H9 (cell line): ENCODE data around the gene S100A16. TPM values are rescaled to one million over a fixed set of nuclear protein-coding genes. Genes with fewer than 3 reads are reported as not detected.

Experiments used
- DNase-seq: peaks from one replicate; pipeline ENCODE4 v3.0.0-alpha.2; 2017
- H2AFZ ChIP-seq: one replicate; pipeline ENCODE4 v1.6.1; 2013; ENCODE audit warnings: mild to moderate bottlenecking, low read length, control low read depth, moderate library complexity
- H2AK5ac ChIP-seq: 2 replicates; pipeline ENCODE4 v1.6.1; 2013; ENCODE audit warnings: low read length, control low read depth, mixed read lengths; ENCODE audit not compliant: insufficient read length
- H2BK120ac ChIP-seq: one replicate; pipeline ENCODE4 v1.6.1; 2013; ENCODE audit warnings: low read depth, mild to moderate bottlenecking, low read length, control low read depth, inconsistent platforms; ENCODE audit not compliant: poor library complexity, severe bottlenecking
- H2BK12ac ChIP-seq: 2 replicates; pipeline ENCODE4 v1.6.1; 2013; ENCODE audit warnings: low read length, control low read depth, mixed read lengths, low read depth; ENCODE audit not compliant: insufficient read length
- H2BK15ac ChIP-seq: 2 replicates; pipeline ENCODE4 v1.6.1; 2013; ENCODE audit warnings: low read depth, low read length, control low read depth
- H2BK20ac ChIP-seq: one replicate; pipeline ENCODE4 v1.6.1; 2013; ENCODE audit warnings: low read depth, mild to moderate bottlenecking, low read length, control low read depth, inconsistent platforms; ENCODE audit not compliant: poor library complexity, severe bottlenecking
- H2BK5ac ChIP-seq: 2 replicates; pipeline ENCODE4 v1.6.1; 2013; ENCODE audit warnings: low read length, control low read depth, mixed read lengths; ENCODE audit not compliant: insufficient read length
- H3K14ac ChIP-seq: 2 replicates; pipeline ENCODE4 v1.6.1; 2013; ENCODE audit warnings: low read length, control low read depth; ENCODE audit not compliant: insufficient read depth
- H3K18ac ChIP-seq: 2 replicates; pipeline ENCODE4 v1.6.1; 2013; ENCODE audit warnings: low read depth, mild to moderate bottlenecking, mixed read lengths, low read length, control low read depth; ENCODE audit not compliant: insufficient read length
- H3K23ac ChIP-seq: 2 replicates; pipeline ENCODE4 v1.6.1; 2013; ENCODE audit warnings: low read length, control low read depth, mixed read lengths, low read depth; ENCODE audit not compliant: insufficient read length
- H3K23me2 ChIP-seq: 2 replicates; pipeline ENCODE4 v1.6.1; 2013; ENCODE audit warnings: low read depth, mild to moderate bottlenecking, mixed read lengths, low read length, control low read depth; ENCODE audit not compliant: insufficient read length, poor library complexity, severe bottlenecking
- H3K27ac ChIP-seq: 2 replicates; pipeline ENCODE4 v1.5.1; 2013; ENCODE audit warnings: low read length, control low read depth, mixed read lengths, low read depth; ENCODE audit not compliant: insufficient read length
- H3K27me3 ChIP-seq: 2 replicates; pipeline ENCODE4 v1.6.1; 2013; ENCODE audit warnings: low read length, control low read depth, inconsistent platforms; ENCODE audit not compliant: insufficient read depth
- H3K4ac ChIP-seq: 2 replicates; pipeline ENCODE4 v1.6.1; 2013; ENCODE audit warnings: low read depth, mild to moderate bottlenecking, control low read depth, inconsistent platforms, low read length, moderate library complexity
- H3K4me1 ChIP-seq: 2 replicates; pipeline ENCODE4 v1.6.1; 2013; ENCODE audit warnings: low read length, control low read depth, inconsistent platforms; ENCODE audit not compliant: insufficient read depth
- H3K4me2 ChIP-seq: 2 replicates; pipeline ENCODE4 v1.6.1; 2013; ENCODE audit warnings: low read length, control low read depth, mixed read lengths; ENCODE audit not compliant: insufficient read length, insufficient read depth
- H3K56ac ChIP-seq: 2 replicates; pipeline ENCODE4 v1.6.1; 2013; ENCODE audit warnings: low read depth, mild to moderate bottlenecking, mixed read lengths, low read length, control low read depth; ENCODE audit not compliant: insufficient read length
- H3K79me1 ChIP-seq: 2 replicates; pipeline ENCODE4 v1.6.1; 2013; ENCODE audit warnings: low read depth, mild to moderate bottlenecking, moderate library complexity, low read length, control low read depth, inconsistent platforms; ENCODE audit not compliant: insufficient read depth, poor library complexity, severe bottlenecking
- H3K79me2 ChIP-seq: 2 replicates; pipeline ENCODE4 v1.6.1; 2013; ENCODE audit warnings: low read length, control low read depth, inconsistent platforms; ENCODE audit not compliant: insufficient read depth
- H3K9ac ChIP-seq: 2 replicates; pipeline ENCODE4 v1.6.1; 2013; ENCODE audit warnings: low read length, control low read depth, mixed read lengths; ENCODE audit not compliant: insufficient read length; ENCODE audit errors: extremely low read depth
- H3K9me3 ChIP-seq: one replicate; pipeline ENCODE4 v1.6.1; 2013; ENCODE audit warnings: low read depth, low read length, inconsistent platforms; ENCODE audit not compliant: control insufficient read depth
- H3T11ph ChIP-seq: one replicate; pipeline ENCODE4 v1.6.1; 2013; ENCODE audit warnings: mild to moderate bottlenecking, low read length, control low read depth, inconsistent platforms
- H4K20me1 ChIP-seq: one replicate; pipeline ENCODE4 v1.6.1; 2013; ENCODE audit not compliant: control insufficient read depth, insufficient read length, insufficient read depth
- H4K5ac ChIP-seq: 2 replicates; pipeline ENCODE4 v1.6.1; 2013; ENCODE audit warnings: low read depth, mild to moderate bottlenecking, mixed read lengths, low read length, control low read depth; ENCODE audit not compliant: insufficient read length
- H4K8ac ChIP-seq: replicated peaks from 2 replicates; pipeline ENCODE4 v1.6.1; 2013; ENCODE audit warnings: low read length, control low read depth, mixed read lengths, low read depth; ENCODE audit not compliant: insufficient read length
- H4K91ac ChIP-seq: 2 replicates; pipeline ENCODE4 v1.6.1; 2013; ENCODE audit warnings: low read depth, mild to moderate bottlenecking, moderate library complexity, mixed read lengths, low read length, control low read depth; ENCODE audit not compliant: insufficient read length
- H3K27ac Mint-ChIP-seq, 3 experiments: 2 replicates in 2 of 3; 3 replicates in 1 of 3; pipeline ENCODE4 v1.8.0; 2020 to 2021; ENCODE audit warnings: mixed read lengths in 3 of 3, mild to moderate bottlenecking in 1 of 3, moderate library complexity in 1 of 3
- H3K27me3 Mint-ChIP-seq: 2 replicates; pipeline ENCODE4 v1.8.0; 2021; ENCODE audit warnings: low read depth, mild to moderate bottlenecking, moderate library complexity, mixed read lengths
- H3K36me3 Mint-ChIP-seq, 3 experiments: 2 replicates in 2 of 3; 3 replicates in 1 of 3; pipeline ENCODE4 v1.8.0; 2020 to 2021; ENCODE audit warnings: low read depth in 3 of 3, mixed read lengths in 3 of 3; ENCODE audit not compliant: insufficient read depth in 1 of 3
- H3K4me1 Mint-ChIP-seq, 2 experiments: 2 replicates each; pipeline ENCODE4 v1.8.0; 2020; ENCODE audit warnings: mixed read lengths in 2 of 2
- H3K4me3 Mint-ChIP-seq, 2 experiments: 2 replicates in 1 of 2; 3 replicates in 1 of 2; pipeline ENCODE4 v1.8.0; 2020 to 2021; ENCODE audit warnings: mild to moderate bottlenecking in 2 of 2, mixed read lengths in 2 of 2, moderate library complexity in 1 of 2
- H3K9me3 Mint-ChIP-seq, 2 experiments: 2 replicates in 1 of 2; 3 replicates in 1 of 2; pipeline ENCODE4 v1.8.0; 2020; ENCODE audit warnings: mild to moderate bottlenecking in 2 of 2, mixed read lengths in 2 of 2, moderate library complexity in 1 of 2
- CTCF ChIP-seq: fragments of 200-600 bp; sonication (generic); conservative IDR thresholded peaks from 3 replicates; pipeline ENCODE4 v1.8.0; 2021; ENCODE audit warnings: antibody characterized with exemption, mild to moderate bottlenecking
- WGBS: extraction: QIAGEN DNeasy Blood & Tissue Kit; methylation state at CpG from one replicate; pipeline ENCODE4 v1.1.7; 2013; ENCODE audit warnings: missing lambda C conversion rate, low lambda C conversion rate, mixed read lengths; ENCODE audit not compliant: insufficient read length; ENCODE audit errors: extremely low coverage; 5-methylcytosine and 5-hydroxymethylcytosine counted together
- total RNA-seq: library from RNA; stranded (reverse); gene quantifications from 2 replicates; pipeline ENCODE4 v1.2.1, GENCODE V29; 2021

The S100A16 gene
- total RNA-seq, 1 experiment from 2014 or later: 8.0 TPM

GRCh38 chr1:153610334-153610733, 2.6 kb downstream of the S100A16 start:
- Histone ChIP-seq H4K20me1 (no peaks in the 10 kb centered on the region), H3K4me2 (no peak overlapping the region), H2AK5ac (no peak overlapping the region), H3K79me1 (no peaks in the 10 kb centered on the region), H2BK12ac (no peak overlapping the region), H4K8ac (no peak overlapping the region), H3K4me1 (peaks cover 9% of the 10 kb centered on the region; the same call in 1 of the 2 replicates), H2BK15ac (no peak overlapping the region), H2BK20ac (no peak overlapping the region), H3K9me3 (no peaks in the 10 kb centered on the region), H3K27me3 (no peaks in the 10 kb centered on the region), H3K4ac (no peak overlapping the region), H2AFZ (no peak overlapping the region), H3K18ac (no peak overlapping the region), H3K27ac (no peak overlapping the region), H3K14ac (no peak overlapping the region), H4K91ac (no peak overlapping the region), H2BK120ac (no peak overlapping the region), H2BK5ac (no peak overlapping the region), H4K5ac (no peak overlapping the region), H3T11ph (no peak overlapping the region), H3K79me2 (no peaks in the 10 kb centered on the region), H3K23ac (no peak overlapping the region), H3K23me2 (peaks cover 3% of the 10 kb centered on the region), H3K56ac (no peak overlapping the region), H3K9ac (no peak overlapping the region)
- peaks cover 2% of the 10 kb centered on the region for H3K27me3 Mint-ChIP-seq
- no peak for DNase-seq
- no peak overlapping the region; a peak in 1 of 5 replicates for H3K4me3 Mint-ChIP-seq
- H3K9me3 Mint-ChIP-seq: no peaks in the 10 kb centered on the region
- no peak for TF ChIP-seq CTCF
- WGBS: no CpG with 5 or more reads among the region's 4 CpGs
- H3K4me1 Mint-ChIP-seq: peaks cover 38 to 56% of the 10 kb centered on the region in 2 experiments
- H3K27ac Mint-ChIP-seq: no peak overlapping the region
- peaks cover 0 to 3% (median 1%) of the 10 kb centered on the region in 3 experiments; a peak in 2 of 7 replicates for H3K36me3 Mint-ChIP-seq
